GM18909 (cell line): ENCODE data around the gene ASB6.
"Not testable (repeated sequence)": the region's sequence is repeated elsewhere in the genome, so short reads cannot be mapped to it uniquely, and the experiment has no call there.

ENCODE experiments used
- ATAC-seq: cut with Tn5 transposase; IDR thresholded peaks from one replicate; pipeline ENCODE4 v1.9.1; 2021; ENCODE audit warnings: mild to moderate bottlenecking; ENCODE audit not compliant: unreplicated experiment, poor library complexity

Gene ASB6

DNA sequence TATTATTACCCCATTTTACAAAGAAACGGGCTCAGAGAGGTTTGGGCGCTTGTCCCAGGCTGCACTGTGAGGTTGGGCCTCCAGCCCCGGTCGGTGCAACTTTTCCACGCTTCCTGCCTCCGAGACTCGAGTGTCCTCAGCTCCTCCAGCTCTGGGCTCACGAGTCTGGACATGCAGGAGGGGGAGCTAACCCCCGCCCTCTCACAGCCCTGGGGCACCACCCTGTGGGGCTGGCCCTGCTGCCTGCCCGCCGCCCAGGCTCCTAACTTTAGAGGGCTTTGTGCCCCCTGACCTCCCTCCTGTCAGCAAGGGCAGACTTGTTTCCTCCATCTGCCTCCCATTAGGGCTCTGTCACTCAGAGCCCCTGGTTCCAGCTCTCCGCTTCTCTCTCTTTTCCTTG, 4.3 kb upstream of the ASB6 start:
- no peak for ATAC-seq

- no peak for ATAC-seq
Observed at GRCh38 chr9:129644902-129645301, 3.0 kb upstream of the ASB6 start.

DNA sequence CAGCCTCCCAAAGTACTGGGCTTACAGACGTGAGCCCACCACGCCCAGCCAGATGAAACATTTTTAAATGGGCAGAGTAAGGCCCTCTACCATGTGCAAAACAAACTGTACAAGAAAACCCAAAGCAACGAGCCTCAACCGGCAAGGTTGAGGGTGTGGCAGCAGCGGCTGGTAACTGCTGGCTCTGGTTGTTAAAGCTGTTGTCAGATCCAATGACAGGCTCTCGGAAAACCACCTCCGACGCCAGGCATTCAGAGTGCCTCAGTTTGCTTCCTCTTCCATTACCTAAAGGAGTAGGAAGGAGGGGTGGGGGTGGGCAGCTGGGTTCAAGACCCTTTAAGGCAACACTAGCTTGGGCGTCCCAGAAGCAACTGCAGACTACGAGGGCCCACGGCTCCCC, 2.4 kb upstream of the ASB6 start:
- no peak for ATAC-seq

DNA sequence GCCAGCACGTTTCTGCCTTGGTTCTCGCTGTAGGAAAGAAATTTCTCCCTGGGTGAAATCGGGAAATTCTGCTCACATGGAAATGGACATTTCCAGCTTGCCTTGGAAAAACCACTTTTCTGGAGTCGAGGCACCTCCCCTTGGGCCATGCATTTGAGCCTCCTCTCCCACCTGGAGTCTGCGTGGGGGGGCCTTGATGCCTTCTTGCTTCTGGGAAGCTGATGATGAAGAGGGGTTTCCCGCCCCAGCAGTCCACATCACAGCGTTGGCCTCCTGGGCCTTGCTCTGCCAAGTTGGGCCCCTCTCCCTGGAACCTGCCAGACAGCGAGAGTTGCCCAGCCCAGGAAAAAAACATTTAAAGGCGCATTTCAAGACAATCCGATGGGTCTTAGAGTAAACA, 1.8 kb upstream of the ASB6 start:
- ATAC-seq = no peak

DNA sequence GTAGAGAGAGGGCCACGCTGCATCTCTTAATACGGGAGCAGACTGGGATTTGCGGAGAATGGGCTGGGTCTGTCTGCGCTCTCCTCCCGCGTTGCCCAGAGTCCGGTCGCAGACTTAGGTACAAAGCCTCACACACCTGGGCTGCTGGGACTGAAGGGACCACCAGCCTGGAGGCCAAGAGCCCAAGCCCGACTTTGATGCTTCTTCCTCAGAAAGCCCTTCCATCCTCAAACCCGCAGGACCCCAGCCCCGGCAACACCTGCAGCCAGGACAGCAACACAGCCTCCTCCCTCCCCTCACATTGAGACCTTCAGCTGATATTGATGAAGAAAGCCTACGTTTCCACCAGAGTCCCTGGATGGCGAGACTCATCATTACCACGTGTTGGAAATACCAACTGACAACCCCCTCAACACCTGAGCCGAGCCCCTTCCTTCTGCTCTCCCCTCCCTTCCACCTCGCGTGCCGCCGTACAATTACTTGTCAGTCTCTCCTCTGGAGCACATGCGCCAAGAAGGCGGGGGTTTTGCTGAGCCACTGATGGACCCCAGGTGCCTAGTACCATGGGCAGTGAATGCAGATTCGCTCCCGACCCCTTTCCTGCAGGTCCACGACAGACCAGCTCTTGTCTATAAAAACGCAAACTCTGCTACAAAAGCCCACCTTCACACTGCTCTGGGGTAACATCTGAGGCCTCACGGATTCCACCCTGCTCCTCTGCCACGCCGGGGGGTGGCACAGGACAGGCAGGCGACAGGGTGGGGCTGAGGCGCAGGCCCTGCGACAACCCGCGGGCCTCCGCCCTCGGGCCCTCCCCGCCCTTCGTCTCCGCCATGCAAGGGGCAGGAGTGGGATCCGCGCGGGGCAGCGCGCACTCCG, 841 bp downstream of the ASB6 start:
- ATAC-seq = no peak

- ATAC-seq = no peak
Observed at GRCh38 chr9:129640086-129640870, 1.7 kb downstream of the ASB6 start.

GRCh38 chr9:129639756-129640085, 2.2 kb downstream of the ASB6 start:
- ATAC-seq = no peak

DNA sequence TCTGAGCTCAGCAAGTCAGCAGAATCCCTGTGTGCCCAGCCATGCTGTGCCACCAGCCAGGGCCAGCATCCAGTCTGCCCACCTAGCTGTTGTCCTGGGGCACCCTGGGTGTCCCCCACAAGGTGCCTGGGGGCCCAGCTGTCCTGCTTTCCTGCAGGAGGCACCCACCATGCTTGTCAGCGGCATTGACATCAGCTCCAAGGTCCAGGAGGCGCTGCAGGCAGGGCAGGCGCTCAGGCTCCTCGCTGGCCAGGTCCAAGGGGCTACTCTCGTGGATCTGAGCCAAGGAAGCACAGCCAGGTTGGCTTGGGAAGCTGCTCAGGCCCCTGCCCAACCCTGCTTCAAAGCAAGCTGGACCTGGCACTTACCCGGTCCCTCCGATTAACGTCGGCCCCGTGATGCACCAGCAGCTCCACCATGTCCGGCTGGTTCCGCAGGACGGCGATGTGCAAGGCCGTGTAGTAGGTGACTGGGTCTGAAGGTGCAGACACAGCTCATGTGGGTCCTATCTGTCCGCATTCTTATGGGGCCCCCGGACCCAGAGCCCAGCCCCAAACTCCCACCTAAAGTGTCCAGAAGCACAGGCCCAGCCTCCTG, 2.8 kb downstream of the ASB6 start:
- ATAC-seq = no peak

- ATAC-seq = no peak
Observed at GRCh38 chr9:129637673-129638439, 4.1 kb downstream of the ASB6 start.

DNA sequence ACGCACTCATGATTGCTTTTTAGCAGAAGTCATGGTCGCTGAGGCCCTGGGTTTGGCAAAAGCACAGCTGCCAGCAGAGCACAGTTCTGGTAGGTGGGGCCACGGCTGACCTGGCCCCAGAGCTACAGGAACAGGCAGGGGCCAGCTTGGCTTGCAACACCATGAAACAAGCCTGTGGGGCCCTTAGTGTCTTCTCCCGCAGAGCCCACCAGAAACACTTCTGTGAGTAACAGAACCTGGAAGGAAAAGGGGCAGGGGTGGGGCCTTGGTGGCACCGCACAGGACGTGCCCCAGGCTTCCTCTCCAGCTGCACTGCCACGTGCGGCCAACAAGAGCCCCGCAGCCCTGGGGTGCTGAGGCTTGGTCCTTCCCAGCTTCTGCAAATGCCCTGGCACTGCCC, 4.8 kb downstream of the ASB6 start:
- ATAC-seq = no peak

DNA sequence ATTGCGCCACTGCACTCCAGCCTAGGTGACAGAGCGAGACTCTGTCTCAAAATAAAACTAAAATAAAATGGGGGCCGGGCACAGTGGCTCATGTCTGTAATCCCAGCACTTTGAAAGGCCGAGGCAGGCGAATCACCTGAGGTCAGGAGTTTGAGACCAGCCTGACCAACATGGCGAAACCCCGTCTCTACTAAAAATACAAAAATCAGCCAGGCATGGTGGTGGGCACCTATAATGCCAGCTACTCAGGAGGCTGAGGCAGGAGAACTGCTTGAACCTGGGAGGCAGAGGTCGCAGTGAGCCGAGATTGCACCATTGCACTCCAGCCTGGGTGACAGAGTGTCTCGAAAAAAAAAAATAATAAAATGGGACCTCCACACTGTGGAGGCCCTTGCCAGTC, 5.6 kb downstream of the ASB6 start:
- ATAC-seq = not testable (repeated sequence)

- no peak for ATAC-seq
Observed at GRCh38 chr9:129635099-129636065, 6.6 kb downstream of the ASB6 start.

DNA sequence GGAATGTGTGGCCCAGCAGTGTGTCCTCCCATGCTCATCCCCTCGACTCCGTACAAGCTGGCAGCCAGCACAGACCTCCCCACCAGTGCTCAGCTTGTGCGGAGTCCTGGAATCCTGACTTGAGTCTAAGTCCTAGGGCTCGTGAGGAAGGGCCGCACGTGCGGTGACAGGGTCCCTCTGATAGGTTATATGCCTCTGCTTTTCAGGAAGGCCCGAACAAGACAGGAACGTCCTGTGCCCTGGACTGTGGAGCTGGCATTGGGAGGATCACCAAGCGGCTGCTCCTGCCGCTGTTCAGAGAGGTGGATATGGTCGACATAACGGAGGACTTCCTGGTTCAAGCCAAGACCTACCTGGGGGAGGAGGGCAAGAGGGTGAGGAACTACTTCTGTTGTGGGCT, 8.1 kb downstream of the ASB6 start:
- ATAC-seq = no peak

GRCh38 chr9:129633207-129633606, 8.7 kb downstream of the ASB6 start:
- ATAC-seq = no peak

- ATAC-seq = no peak
Observed at GRCh38 chr9:129632460-129632859, 9.5 kb downstream of the ASB6 start.

DNA sequence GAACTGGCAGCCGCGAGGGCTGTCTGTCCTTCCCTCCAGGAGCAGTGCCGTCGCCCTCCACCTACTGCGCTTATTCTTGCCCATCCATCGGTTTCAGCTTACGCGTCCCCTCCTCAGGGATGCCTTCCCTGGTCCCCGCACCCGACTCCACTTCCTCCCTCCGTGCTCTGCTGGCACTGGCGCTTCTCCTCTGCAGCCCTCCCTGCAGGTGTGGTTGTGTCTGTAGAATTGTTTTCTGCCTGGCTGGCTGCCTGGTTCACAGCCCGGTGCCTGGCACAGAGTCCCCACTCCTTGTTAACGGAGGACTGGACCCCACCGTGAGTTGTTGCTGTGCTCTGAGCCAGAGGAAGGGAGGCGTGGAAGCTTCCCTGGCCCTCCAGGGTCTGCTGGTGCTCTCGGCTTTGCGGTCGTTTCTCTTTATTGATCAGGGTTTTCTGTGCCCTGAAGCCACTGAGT, 10.2 kb downstream of the ASB6 start:
- ATAC-seq = no peak

- ATAC-seq = no peak
Observed at GRCh38 chr9:129630967-129631673, 10.8 kb downstream of the ASB6 start.

DNA sequence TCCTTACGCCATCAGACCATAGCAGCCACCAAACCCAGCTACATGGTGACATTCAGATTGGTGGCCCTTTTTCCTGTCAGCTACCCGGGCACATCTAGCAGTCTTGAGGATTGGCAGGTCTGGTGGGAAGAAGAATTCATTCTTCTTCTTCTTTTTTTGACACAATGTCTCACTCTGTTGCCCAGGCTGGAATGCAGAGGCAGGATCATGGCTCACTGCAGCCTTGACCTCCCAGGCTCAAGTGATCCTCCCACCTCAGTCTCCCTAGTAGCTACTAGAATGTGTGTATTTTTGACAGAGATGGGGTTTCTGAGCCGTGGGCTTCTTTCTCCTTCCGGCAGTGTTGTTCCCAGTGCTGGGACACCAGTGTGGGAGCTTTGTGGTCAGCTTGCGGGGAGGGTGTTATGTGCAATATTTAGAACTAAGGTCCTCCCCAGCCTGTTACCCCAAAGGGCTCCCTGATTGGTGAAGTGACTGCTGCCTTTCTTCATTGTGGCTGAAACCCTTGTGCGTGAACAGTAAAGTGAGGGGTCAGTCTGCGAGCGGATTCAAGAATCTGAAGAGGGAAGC, 12.6 kb downstream of the ASB6 start:
- ATAC-seq = no peak
